ENCODE measurements around the gene ERP29. TPM values are rescaled to one million over a fixed set of nuclear protein-coding genes. Genes with fewer than 3 reads are reported as not detected.

Gene ERP29
- total and polyA plus RNA-seq, 9 donors = 28.1 to 169 (median 71.4) TPM

GRCh38 chr12:112017041-112017440 is 3.8 kb downstream of the ERP29 start:
- WGBS, 3 donors = 75 to 85% (median 79%) methylated on average over 1 of the region's 1 CpG
- Histone ChIP-seq H3K27me3 (no peaks in the 10 kb centered on the region), H3K27ac (no peak overlapping the region), H3K36me3 (no peaks in the 10 kb centered on the region), H3K9me3 (no peaks in the 10 kb centered on the region), H3K4me1 (ENCODE audit: insufficient read depth) (peaks cover 6% of the 10 kb centered on the region), H3K4me3 (no peak overlapping the region)
- DNase-seq = no peak
- intact Hi-C loops (cut with DNase I) = loop anchor here in 1 of 4 donors (10.0 kb wide), 1 partner anchor 108 kb away; the partner anchor contains the start of gene TRAFD1
- TF ChIP-seq EP300 (IDR thresholded peaks at IDR 0.05) (no peak), CTCF (IDR thresholded peaks at IDR 0.05) (no peak), POLR2A (IDR thresholded peaks at IDR 0.05) (no peak)

GRCh38 chr12:112018571-112019237 is 5.5 kb downstream of the ERP29 start:
- Histone ChIP-seq H3K36me3 (no peaks in the 10 kb centered on the region), H3K4me1 (ENCODE audit: insufficient read depth) (peaks cover 5% of the 10 kb centered on the region), H3K27me3 (no peaks in the 10 kb centered on the region), H3K27ac (no peak overlapping the region), H3K9me3 (no peaks in the 10 kb centered on the region), H3K4me3 (no peak overlapping the region)
- TF ChIP-seq EP300 (IDR thresholded peaks at IDR 0.05) = no peak
- TF ChIP-seq CTCF (IDR thresholded peaks at IDR 0.05) = no peak
- no peak for TF ChIP-seq POLR2A (IDR thresholded peaks at IDR 0.05)
- no peak for DNase-seq
- intact Hi-C loops (cut with DNase I) = loop anchor here in 1 of 4 donors (10.0 kb wide), 1 partner anchor 106 kb away; the partner anchor contains the start of gene TRAFD1
- 77 to 84% (median 81%) methylated on average over 2 of the region's 2 CpGs for WGBS, 3 donors

- H3K27ac ChIP-seq = no peak overlapping the region
- WGBS, 3 donors = 87 to 89% (median 88%) methylated on average over 8 of the region's 8 CpGs
- no peaks in the 10 kb centered on the region for H3K27me3 ChIP-seq
- no peaks in the 10 kb centered on the region for H3K9me3 ChIP-seq
- intact Hi-C loops (cut with DNase I) = no loop called here
- H3K36me3 ChIP-seq = no peaks in the 10 kb centered on the region
- DNase-seq = no peak
- no peaks in the 10 kb centered on the region for H3K4me1 ChIP-seq (ENCODE audit: insufficient read depth)
- H3K4me3 ChIP-seq = no peak overlapping the region
- TF ChIP-seq EP300 (IDR thresholded peaks at IDR 0.05) = no peak
- TF ChIP-seq POLR2A (IDR thresholded peaks at IDR 0.05) = no peak
- no peak for TF ChIP-seq CTCF (IDR thresholded peaks at IDR 0.05)
Observed at GRCh38 chr12:112020947-112021457, 7.8 kb downstream of the ERP29 start.

GRCh38 chr12:112022241-112023016 is 9.2 kb downstream of the ERP29 start:
- no peak for DNase-seq
- Histone ChIP-seq H3K36me3 (no peaks in the 10 kb centered on the region), H3K4me1 (ENCODE audit: insufficient read depth) (no peaks in the 10 kb centered on the region), H3K9me3 (no peaks in the 10 kb centered on the region), H3K27me3 (no peaks in the 10 kb centered on the region), H3K4me3 (no peak overlapping the region), H3K27ac (no peak overlapping the region)
- 81 to 88% (median 84%) methylated on average over 11 of the region's 11 CpGs for WGBS, 3 donors
- no peak for TF ChIP-seq CTCF (IDR thresholded peaks at IDR 0.05)
- no peak for TF ChIP-seq EP300 (IDR thresholded peaks at IDR 0.05)
- TF ChIP-seq POLR2A (IDR thresholded peaks at IDR 0.05) = no peak
- intact Hi-C loops (cut with DNase I) = no loop called here
